GM12878 (cell line): Measurements from ENCODE around the gene SPATA6.

Experiments
- NBN ChIP-seq: fragments of 450-650 bp; IDR thresholded peaks from 2 replicates; pipeline ENCODE4 v1.6.1; 2016
- POLR2A ChIP-seq: IDR thresholded peaks from 2 replicates; pipeline ENCODE4 v1.6.1; 2011; ENCODE audit warnings: low read depth, mild to moderate bottlenecking, low read length
- SIX5 ChIP-seq: IDR thresholded peaks from 2 replicates; pipeline ENCODE4 v1.6.1; 2011; ENCODE audit warnings: mild to moderate bottlenecking, low read depth, low read length, moderate library complexity; ENCODE audit not compliant: severe bottlenecking
- TAF1 ChIP-seq: IDR thresholded peaks from 2 replicates; pipeline ENCODE4 v1.6.1; 2011; ENCODE audit warnings: mild to moderate bottlenecking, low read depth, low read length, borderline replicate concordance
- TF ChIP-seq, protein P1 (sequence below), 3 experiments: IDR thresholded peaks in 2 of 3; conservative IDR thresholded peaks in 1 of 3; 2 replicates each; pipeline ENCODE4 v1.5.1; 2011; ENCODE audit warnings: low read depth in 3 of 3, low read length in 3 of 3, mild to moderate bottlenecking in 3 of 3, control low read depth in 2 of 3, moderate library complexity in 2 of 3, inconsistent platforms in 1 of 3, mixed read lengths in 1 of 3; ENCODE audit not compliant: control insufficient read depth in 2 of 3, insufficient read depth in 1 of 3; ENCODE audit errors: extremely low read depth in 1 of 3
- TF ChIP-seq, protein P2 (sequence below): IDR thresholded peaks from 2 replicates; pipeline ENCODE4 v1.6.1; 2011; ENCODE audit warnings: low read depth, mild to moderate bottlenecking, low read length, moderate library complexity, borderline replicate concordance; ENCODE audit errors: extremely low read depth
- TF ChIP-seq, protein P3 (sequence below): IDR thresholded peaks from 2 replicates; pipeline ENCODE4 v1.6.1; 2012; ENCODE audit warnings: low read depth, low read length, improper control_type of control experiment

DNA sequence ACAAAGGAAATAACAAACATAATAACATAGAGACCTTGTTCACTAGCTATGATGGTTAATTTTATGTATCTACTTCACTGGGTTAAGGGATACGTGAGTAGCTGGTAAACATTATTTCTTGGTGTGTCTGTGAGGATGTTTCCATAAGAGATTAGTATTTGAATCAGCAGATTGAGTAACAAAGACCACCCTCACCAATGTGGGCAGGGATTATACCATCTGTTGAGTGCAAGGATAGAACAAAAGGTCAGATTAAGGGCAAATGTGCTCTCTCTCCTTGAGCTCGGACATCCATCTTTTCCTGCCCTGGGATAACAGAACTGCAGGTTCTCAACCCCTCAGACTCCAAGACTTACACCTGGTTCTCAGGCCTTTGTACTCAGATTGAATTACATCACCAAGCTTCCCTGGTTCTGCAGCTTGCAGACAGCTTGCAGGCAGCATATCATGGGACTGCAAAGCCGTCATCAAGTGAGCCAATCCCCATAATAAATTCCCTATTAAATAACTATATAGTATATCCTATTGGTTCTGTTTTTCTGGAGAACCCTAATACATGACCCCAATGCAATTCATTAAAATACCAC, 9.2 kb downstream of the SPATA6 start:
- TF ChIP-seq POLR2A (no peak), TAF1 (no peak), NBN (no peak), SIX5 (no peak)
- TF ChIP-seq, protein P1, sequence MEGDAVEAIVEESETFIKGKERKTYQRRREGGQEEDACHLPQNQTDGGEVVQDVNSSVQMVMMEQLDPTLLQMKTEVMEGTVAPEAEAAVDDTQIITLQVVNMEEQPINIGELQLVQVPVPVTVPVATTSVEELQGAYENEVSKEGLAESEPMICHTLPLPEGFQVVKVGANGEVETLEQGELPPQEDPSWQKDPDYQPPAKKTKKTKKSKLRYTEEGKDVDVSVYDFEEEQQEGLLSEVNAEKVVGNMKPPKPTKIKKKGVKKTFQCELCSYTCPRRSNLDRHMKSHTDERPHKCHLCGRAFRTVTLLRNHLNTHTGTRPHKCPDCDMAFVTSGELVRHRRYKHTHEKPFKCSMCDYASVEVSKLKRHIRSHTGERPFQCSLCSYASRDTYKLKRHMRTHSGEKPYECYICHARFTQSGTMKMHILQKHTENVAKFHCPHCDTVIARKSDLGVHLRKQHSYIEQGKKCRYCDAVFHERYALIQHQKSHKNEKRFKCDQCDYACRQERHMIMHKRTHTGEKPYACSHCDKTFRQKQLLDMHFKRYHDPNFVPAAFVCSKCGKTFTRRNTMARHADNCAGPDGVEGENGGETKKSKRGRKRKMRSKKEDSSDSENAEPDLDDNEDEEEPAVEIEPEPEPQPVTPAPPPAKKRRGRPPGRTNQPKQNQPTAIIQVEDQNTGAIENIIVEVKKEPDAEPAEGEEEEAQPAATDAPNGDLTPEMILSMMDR (IDR thresholded peaks at IDR 0.05 in 2 of 3, conservative IDR thresholded peaks at IDR 0.05 in 1 of 3; ENCODE audit: control insufficient read depth in 2 of 3, extremely low read depth in 1 of 3, insufficient read depth in 1 of 3, low read depth in 3 of 3, low read length in 3 of 3): no peak
- TF ChIP-seq, protein P2, sequence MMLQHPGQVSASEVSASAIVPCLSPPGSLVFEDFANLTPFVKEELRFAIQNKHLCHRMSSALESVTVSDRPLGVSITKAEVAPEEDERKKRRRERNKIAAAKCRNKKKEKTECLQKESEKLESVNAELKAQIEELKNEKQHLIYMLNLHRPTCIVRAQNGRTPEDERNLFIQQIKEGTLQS: no peak
- TF ChIP-seq, protein P3, sequence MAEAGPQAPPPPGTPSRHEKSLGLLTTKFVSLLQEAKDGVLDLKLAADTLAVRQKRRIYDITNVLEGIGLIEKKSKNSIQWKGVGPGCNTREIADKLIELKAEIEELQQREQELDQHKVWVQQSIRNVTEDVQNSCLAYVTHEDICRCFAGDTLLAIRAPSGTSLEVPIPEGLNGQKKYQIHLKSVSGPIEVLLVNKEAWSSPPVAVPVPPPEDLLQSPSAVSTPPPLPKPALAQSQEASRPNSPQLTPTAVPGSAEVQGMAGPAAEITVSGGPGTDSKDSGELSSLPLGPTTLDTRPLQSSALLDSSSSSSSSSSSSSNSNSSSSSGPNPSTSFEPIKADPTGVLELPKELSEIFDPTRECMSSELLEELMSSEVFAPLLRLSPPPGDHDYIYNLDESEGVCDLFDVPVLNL: no peak
